Inflammatory macrophage (primary cell): ENCODE measurements around the gene RABL3.
A peak's percentile ranks its signal among the peaks of the same experiment; 100 is the strongest.
"Not testable (repeated sequence)": the region's sequence is repeated elsewhere in the genome, so short reads cannot be mapped to it uniquely, and the experiment has no call there.

Source experiments
- DNase-seq, 2 donors: peaks; one replicate each; pipeline ENCODE4 v3.0.0-alpha.2; 2020 to 2022

RABL3 gene

DNA sequence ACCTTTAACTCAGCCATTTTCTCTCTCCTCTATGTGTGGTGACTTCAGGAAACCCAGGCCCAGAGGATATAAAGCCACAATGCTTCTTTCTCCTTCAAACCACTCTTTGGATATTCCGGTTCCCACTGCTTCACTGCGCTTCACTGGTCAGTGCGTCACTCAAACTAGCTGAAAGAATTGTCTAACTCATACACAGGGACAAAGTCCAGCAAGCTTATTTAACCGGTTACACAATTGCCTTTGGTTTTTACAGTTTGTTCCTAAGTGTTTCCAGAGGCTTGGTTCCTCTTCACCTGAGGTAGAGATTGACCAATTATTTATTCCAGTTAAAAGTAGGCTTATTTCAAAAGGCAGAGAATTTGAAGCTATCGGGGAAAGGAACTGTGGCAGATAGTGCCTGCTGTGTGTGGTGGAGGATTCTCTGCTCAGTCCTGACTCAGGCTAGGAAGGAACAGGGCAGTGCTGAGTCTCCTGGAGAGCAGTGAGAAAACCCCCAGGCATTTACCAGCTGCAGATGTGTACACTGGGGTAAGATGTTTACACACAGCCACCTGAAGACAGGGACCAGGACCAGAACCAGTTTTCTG lies 60.1 kb downstream of the RABL3 start, which contains the start of gene HGD:
Gene HGD, minus strand, starts transcription at position 145 of the 587 bp plus-strand sequence. Its CDS starts 128 bp downstream, at position 17.
- DNase-seq, result no peak

DNA sequence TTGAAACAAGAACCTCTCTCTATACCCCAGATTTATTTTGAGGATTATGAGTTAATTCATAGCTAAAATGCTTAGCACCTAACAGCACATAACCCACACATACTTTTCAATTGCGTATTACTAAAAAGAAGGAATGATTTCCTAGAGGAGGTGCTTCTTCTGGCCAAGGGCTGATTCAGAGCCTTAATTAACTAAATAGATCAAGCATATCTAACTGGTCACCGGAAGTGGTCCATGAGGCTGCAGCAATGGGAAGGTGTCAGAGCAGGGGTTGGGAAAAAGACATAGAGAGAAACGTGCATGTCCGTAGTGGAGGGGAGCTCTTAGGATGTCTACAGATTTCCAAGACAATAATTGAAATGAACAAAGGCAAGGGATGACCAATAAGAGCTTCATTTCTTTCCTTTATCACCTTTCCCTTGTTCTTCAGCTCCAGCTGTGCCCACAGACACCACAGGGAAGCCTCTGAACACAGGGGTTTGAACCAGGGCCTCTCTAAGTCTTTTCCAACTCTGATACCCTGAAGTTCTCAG lies 60.7 kb downstream of the RABL3 start:
- DNase-seq, result no peak

DNA sequence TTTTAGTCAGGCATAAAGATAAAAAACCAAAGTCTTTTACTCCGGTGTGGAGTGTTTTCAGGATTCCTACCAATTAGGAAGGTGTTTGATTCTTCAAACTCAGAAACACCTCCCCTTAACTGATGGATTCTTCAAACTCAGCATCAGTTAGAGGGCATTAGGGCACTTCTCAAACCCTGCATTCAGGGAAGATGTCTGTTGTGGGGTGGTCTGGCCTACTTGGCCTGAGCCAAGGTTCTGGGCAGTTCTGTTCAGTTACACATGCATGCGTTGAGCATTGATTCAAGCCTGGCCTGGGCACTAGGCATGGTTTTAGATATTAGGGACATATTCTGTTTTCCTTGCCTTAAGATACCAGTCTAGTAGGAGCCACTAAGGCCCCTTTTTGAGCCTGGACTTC lies 61.3 kb downstream of the RABL3 start:
- DNase-seq, result no peak

DNA sequence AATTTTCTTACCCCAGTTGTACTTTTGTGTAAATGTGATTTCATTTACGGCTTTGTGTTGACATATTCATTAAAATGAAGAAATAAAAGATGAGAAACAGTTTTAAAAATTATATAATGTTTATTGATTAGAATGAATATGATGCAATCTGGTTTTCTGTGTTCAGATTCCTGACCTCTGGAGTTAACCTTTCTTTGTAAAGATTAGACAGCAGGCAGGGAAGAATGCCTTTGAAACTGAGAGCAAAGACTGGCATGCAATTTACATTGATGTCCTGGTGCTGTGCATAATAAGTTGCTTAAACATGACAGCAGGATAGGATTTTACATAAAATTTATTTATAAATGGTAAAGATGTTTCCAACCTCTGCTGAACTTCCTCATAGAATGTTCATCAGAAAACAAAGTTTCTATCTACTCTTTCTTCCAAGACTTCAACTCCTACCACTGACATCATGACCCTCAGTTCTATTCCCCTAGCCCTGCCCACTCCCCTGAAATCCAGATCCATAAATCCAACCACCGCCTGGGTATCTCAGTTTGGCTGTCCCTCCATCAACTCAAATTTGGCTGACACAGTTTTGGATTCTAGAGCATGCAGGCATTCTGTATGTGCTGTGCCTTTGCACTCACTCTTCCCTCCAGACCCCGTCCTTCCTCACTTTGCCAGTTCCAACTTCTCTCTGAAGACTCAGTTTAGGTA lies 62.0 kb downstream of the RABL3 start:
- DNase-seq, result no peak

DNA sequence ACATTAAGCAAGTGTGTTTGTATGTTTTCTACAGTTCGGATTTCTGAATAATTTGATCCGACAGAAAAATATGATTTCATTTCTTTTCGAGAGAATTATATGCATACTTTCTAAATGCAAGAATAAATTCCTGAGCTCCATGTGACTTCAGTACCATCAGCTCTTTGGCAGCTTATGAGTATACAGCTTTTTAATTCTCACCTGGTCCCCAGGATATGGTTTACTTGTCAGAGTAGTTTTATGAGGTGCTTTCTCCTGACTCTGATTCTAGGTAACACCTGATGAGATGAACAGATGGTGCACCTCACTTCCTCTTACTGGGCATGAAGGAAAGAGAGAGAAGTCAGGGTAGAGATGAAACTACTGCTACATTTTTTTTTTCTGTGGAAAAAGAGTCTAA lies 63.3 kb downstream of the RABL3 start:
- no peak for DNase-seq

DNA sequence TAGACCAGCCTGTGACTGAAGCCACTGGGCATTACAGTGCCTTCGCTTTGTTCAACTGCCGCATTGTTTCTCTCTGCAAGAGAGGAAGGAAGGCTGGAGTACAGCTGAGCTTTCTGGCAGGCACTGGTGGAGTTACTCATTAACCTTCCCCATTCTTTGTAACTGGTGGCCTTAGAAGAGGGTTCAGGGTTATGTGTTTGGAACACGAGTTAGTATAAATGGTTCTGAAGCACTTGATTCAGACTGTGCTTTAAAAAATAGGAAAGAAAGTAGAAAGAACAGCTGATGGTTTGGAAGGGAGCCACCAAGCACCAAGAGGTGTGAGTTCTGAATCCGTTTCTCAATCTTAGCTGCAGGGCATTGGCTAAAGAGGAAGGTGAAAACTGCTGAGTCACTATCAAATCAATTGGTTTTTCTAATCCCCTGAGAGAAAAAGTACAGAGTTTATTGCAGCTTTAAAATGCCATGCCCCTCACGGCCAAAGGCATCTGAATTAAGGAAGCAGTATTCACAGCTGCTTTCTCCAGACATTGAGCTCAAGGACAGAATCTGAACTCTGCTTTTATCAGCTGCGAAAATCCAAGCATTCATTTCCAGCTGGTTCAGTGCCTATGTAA lies 63.9 kb downstream of the RABL3 start:
- DNase-seq, result peak; percentile 66 to 70

DNA sequence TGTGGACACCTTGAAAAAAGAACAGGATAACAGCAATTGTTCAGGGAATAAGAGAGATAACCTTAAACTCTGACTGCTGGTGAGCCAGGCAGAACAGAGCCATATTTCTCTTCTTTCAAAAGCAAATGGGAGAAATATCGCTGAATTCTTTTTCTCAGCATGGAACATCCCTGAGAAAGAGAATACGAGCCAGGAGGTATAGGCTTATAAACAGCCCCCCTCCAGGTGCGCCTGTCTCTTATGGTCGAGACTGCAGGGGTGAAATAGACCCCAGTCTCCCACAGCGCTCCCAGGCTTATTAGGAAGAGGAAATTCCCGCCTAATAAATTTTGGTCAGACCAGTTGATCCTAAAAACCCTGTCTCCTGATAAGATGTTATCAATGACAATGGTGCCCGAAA lies 65.1 kb downstream of the RABL3 start:
- not testable (repeated sequence) for DNase-seq

DNA sequence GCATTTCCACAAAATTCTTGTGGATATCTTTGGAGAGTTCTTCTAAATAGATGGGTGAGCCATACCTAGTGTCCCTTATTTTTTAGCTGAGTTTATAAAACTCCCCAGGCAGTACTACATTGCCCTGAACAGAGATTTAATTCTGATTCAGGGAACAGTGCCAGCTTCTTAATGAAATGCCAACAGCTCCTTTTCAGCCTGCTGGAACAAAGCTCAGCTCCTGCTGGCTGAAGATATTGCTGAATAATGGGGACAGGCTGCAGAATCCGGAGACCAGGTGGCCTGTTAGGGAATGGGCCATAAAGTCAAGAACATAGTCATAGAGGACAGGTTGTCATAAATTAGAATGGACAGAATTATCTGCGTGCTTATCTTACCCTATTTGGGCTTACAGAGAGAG lies 69.2 kb downstream of the RABL3 start:
- DNase-seq, result no peak

DNA sequence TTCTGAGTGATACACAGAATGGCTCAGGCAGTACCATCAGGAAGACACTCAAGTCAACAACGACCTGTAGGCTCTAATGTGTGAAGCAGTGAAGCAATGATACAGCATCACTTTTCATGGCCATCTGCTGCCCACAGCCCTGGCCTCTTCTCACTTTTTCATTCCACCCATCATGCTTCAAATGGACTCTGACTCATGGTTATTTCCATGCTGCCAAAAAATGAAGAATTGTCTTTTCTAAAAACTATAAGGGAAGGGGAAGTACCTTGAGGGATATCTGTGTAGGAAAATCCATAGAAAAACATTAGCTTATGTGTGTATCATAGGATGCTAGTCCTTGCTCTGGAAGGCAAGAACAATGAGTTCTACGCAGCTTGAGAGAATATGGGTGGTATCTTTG lies 71.7 kb downstream of the RABL3 start:
- DNase-seq, result no peak

DNA sequence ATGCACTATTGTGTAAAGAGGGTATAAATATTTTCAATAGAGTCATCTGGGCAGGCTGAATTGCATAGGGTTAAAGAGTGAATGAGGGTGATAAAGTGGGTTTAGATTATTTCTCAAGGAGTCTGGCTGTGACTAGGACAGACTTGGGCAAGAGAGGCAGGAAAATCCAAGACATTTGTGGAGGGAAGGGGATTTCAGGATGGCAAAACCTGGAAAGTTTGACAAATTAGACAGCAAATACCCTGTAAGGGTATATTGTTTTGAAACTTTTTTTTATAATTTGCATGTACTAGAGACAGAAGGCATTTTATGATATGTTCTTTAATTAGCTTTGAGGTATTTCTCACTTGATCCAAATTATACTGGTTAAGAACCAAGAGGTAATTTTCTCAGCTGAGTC lies 77.4 kb downstream of the RABL3 start:
- no peak for DNase-seq

DNA sequence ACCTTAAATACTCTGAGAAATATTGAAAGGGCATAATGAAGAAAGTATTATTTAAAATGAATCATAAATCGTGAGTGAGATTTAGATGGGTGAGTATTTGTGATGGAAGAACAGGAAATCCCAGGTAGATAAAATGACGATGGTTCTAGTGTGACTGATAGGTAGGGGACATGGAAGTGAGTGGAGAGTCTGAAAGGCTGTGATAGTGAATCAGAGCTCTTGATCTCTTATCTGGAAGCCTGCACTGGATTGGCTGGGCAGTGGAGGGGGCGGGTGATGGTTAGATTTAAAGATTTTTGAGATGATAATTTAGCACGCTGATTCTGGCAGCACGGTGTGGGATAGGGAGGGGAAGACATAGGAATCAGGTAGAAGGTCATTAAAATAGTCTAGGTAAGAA lies 80.4 kb downstream of the RABL3 start:
- DNase-seq, result no peak

DNA sequence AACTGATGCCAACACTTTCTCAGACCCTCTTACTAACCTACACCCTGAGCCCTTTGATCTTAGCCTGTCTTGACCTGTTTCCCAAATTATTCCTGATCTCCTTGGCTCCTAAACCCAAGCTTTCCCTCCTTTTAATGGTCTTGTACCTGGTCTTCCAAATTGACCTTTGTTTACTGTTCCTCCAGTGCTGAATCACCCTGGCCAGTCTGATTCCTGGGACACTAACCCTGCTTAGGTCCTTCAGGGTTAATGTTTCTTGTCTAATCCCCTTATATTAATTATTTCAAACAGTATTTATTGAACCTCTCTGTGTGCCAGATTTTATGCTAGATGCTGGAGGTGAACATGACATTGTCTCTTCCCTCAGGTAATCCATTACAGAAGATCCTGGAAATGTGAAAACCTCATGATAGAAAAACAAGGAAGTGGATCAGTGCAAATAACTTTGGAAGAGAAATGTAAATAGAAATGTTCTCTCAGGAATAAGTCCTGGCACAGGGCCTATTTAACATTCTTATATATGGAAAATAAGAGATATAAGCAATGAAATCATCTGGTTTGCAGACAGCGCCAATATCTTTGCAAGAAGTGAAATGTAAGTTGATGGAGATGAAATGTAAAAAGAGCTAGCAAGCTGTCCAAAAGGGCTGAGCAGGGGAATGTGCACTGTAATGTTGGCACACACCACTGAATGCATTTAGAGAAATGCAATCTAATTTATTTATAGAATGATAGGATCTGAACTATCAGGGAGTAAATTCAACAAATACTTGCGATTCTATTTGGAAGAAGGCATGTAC lies 81.0 kb downstream of the RABL3 start:
- DNase-seq, result no peak

DNA sequence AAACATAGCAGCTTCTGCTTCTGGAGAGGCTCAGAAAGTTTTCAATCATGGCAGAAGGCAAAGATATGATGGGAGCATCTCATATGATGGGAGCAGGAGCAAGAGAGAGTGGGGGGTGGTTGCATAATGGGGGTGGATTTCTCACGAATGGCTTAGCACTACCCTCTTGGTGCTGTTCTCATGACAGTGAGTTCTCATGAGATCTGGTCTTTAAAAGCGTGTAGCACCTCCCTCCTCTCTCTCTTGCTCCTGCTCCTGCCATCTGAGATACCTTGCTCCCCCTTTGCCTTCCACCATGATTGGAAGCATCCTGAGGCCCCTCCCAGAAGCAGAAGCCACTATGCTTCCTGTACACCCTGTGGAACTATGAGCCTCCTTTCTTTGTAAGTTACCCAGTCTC lies 82.5 kb downstream of the RABL3 start:
- no peak for DNase-seq

DNA sequence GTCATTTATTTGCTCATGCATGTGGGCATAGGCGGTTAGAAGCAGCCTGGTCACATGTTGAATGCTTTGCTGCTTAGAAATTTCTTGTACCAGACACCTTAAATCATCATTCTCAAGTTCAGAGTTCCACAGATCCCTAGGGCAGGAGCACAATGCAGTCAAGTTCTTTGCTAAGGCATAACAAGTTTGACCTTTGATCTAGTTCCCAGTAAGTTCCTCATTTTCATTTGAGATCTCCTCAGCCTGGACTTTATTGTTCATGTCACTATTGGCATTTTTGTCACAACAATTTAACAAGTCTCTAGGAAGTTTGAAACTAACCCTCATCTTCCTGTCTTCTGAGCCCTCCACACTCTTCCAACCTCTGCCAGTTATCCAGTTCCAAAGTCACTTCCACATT lies 83.0 kb downstream of the RABL3 start:
- peak; percentile 52 to 56 for DNase-seq

DNA sequence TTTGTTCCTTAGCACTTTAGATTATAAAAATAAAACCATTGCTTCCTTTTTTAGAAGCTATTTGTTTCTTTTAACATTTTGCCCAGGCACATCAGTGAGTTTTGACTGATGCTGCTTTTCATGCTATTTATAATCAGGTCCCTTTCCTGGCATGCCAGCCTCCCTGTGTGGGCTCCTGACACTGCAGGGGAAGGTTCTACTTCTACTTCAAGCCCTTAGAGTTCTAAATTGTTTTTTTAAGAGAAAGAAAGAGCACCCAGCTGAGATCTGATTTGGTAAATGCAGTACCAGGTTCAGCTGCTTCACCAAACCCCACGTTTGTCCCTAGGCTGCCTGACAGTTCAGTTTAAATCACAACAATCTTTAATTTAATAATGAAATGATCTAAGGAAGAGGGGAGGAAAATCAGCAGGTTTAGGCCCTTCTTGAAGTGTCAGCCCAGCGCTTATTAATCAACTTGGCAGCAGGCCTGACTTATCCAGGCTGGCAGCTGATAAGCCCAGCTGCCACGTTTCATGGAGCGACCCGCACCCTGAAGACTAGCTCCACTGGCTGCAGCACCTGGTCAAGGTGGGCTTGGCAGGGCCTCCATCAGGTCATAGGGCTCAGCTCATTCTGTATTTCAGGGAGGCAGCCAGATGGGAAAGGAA lies 89.3 kb downstream of the RABL3 start:
- DNase-seq, result no peak

DNA sequence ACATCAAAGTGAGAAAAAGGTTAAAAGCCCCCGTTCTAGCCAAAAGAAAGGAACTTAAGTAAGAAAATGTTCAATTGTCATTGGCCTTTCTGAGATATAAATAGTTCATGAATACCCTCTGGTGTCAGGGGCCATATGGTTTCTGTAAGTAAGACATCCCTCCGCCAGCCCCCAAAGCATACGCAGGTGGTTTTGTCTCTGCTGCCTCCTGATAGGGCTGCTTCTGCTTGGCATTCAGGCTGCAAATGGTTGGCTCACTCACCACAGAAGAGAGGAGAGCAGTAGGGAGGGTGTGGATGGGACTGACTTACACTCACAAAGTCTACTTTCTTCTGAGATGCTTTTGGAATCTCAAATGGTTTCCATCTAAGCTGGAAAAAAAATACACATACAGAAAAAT lies 90.0 kb downstream of the RABL3 start:
- no peak for DNase-seq

DNA sequence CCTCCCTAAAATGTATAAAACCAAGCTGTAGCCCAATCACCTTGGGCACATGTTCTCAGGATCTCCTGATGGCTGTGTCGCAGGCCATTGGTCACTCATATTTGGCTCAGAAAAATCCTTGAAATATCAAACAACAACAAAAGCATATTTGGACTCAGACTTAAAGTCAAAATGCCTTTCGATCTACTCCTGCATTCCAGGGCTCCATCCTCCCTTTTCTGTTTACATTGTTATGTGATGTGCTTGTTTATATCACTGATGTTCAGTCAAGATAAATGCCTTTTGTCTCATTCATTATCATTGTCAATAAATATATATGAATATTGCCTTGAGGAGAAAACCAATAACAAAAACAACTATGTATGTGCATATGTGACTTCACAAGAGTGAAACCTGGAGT lies 92.0 kb downstream of the RABL3 start:
- DNase-seq, result no peak

DNA sequence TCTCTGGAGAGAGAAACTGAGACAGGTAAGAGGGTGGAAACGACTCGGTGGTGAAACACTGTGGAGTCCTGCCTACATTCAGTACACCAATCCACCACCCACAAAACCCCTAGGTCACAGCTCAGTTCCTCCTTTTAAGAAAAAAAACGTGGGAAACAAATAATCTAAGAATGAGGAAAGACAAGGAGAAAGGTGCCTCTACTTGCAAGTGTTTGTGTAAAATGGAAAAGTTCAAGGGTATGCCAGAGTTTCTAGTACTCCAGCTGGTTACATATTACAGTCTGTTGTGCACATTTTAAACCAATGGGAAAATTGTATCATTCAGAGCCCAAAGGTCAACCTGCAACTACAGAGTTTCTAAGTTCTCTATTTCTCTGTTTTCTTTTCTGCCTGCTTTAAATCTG lies 92.5 kb downstream of the RABL3 start:
- peak; percentile 49 for DNase-seq

DNA sequence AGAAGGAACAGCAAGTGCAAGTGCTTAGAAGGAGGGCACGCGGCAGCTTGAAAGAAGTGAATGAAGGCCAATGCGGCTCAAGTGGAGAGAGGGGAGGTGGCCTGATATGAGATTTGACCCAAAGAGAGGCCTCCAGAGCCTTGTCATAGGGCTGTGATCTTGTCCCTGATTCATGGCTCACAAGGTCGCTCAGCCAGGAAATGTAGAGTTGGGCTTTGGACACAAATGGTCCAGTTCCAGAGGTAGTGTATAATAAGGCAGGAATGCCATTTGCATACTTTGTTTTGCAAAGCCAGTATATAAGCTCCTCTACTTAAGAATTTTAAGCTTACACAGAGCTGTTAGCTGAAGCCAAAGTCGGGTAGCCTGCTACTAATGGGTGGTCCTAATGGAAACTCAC lies 94.0 kb downstream of the RABL3 start:
- no peak for DNase-seq

DNA sequence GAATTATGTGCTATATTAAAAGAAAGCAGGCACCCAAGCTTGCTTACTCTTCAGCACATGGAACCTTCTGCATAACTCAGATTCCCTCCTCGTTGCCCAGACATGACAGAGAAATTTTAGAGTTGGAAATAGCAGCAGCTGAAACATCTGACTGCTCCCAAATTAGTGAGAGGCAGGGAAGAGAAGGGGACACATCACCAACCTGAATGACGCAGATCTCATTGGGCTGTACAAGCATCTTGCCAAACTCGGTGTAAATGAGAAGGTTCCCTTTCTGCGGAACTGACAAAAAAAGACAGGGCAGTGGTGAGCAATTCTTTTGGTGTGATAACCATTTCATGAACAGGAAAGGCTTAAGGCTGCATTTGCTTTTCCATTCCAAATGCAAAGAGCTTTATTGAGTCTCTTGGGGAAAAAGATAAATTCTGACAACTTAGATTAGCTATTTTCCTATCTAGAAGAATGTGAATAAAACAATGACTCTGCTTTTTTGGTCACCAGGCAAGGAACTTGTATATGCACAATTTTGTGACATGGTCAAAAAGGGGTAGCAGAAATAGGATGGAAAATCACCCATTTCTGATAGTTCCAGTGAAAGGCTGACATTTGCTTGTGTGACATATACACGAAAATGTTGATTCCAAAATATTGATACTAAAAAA lies 95.4 kb downstream of the RABL3 start:
- DNase-seq, result peak in 1 of 2 donors; percentile 54

DNA sequence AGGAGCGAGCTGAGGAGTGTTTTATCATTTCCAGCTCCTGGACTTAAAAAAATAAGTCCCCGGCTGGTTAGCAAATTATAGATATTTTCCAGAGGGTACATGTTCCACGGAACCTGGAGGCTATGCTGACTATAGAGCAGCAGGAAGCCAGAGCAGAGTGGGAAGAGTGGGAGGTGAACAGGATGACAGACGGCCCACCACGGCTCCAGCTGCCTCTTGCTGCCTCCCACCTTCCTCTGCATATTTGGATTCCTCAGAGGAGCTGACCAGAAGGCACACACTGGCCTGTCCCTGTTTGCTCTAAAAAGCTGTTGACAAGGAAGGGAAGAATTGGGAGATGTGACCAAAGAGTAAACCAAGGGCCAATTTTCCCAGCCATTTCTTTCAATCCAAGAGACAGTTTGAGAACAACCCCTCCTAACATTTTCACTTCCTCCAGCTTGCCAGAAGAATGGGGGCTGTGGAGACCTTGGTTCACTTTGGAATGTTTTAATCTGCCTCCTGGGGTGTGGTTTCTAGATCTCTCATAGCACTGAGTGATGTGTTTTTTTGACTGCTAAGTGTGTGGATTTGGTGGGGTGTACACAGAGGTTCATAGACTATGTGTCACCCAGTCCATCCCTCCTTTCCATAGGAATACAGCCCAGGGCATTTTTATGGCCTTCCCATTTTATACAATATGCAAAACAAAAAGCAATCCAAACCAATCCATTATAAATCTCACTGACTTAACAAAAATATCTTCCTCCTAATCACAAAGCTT lies 97.1 kb downstream of the RABL3 start:
- peak in 1 of 2 donors; percentile 67 for DNase-seq
